ENCODE results near the gene ASAH2B. TPM values are rescaled to one million over a fixed set of nuclear protein-coding genes. Genes with fewer than 3 reads are reported as not detected.
"Not testable (repeated sequence)": the region's sequence is repeated elsewhere in the genome, so short reads cannot be mapped to it uniquely, and the experiment has no call there.

ASAH2B gene
- total and polyA plus RNA-seq, 2 of the 13 experiments (the other 11 are each of a cell fraction or from before 2014, with no cell fraction given): 4.2 to 4.6 TPM

DNA sequence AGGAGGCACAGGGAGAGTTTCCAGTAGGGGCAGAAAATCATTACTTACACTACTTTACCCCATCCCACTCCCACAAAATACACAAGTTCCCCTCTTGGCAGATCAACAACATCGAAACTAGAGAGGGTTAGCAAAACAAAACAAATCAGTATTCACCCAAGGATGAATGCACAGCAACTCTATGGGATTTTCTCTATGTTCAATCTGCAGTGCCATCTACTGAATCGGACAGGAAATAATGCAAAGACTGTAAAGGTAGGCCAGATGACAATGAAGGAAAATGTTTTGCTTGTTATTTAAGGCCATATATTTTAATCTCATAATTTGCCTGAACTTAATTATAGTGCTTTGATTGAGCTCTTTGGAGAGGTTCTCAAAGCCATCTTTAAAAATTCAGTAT is 35.1 kb downstream of the ASAH2B start:
- H3K27me3 ChIP-seq (ENCODE audit: control insufficient read depth in 1 of 2, insufficient read depth in 2 of 2, low read length in 2 of 2); POLR2A ChIA-PET; H3K79me2 ChIP-seq (ENCODE audit: insufficient read depth, low read length); FAIRE-seq; intact Hi-C loops (cut with micrococcal nuclease; ENCODE audit: unreplicated experiment); CTCF ChIA-PET (ENCODE audit: low intra/inter-chr PET ratio, low total read pairs); BruUV-seq (replicated peaks); H3K4me2 ChIP-seq (ENCODE audit: low read depth, low read length); H4K20me1 ChIP-seq (ENCODE audit: insufficient read depth, low read length); H2AFZ ChIP-seq (ENCODE audit: low read length); H3K9ac ChIP-seq (ENCODE audit: insufficient read depth, low read depth, low read length); H3K4me1 ChIP-seq (ENCODE audit: insufficient read depth, low read length); in situ Hi-C loops (cut with HindIII; ENCODE audit: extremely low pct_ligation_motif_present, low pct_unique_long_range_greater_than_20kb); H3K4me3 ChIP-seq (replicated peaks in 1 of 3; ENCODE audit: insufficient read depth in 1 of 3, low read depth in 2 of 3, low read length in 3 of 3); H3K36me3 ChIP-seq (replicated peaks in 1 of 2; ENCODE audit: control insufficient read depth in 1 of 2, insufficient read depth in 2 of 2, low read length in 2 of 2); H3K9me3 ChIP-seq (ENCODE audit: low read length); H3K27ac ChIP-seq (ENCODE audit: extremely low read length, insufficient read depth, low read length); DNase-seq (ENCODE audit: low spot score): not testable (repeated sequence)
- ATAC-seq: peak; percentile 51; the same call in 2 of the 3 replicates
- TF ChIP-seq STAG1 (CRISPR knock-in tag; IDR thresholded peaks at IDR 0.05): peak; percentile 31; the same call in 1 of the 2 replicates
- WGBS (ENCODE audit: low lambda C conversion rate): 0% methylated on average over 2 of the region's 2 CpGs

GRCh38 chr10:50780036-50780435 is 40.3 kb downstream of the ASAH2B start:
- H3K4me1 ChIP-seq (ENCODE audit: insufficient read depth, low read length); H4K20me1 ChIP-seq (ENCODE audit: insufficient read depth, low read length); DNase-seq (ENCODE audit: low spot score); FAIRE-seq; H3K9ac ChIP-seq (ENCODE audit: insufficient read depth, low read depth, low read length); H3K27ac ChIP-seq (ENCODE audit: extremely low read length, insufficient read depth, low read length); H3K79me2 ChIP-seq (ENCODE audit: insufficient read depth, low read length); H3K27me3 ChIP-seq (ENCODE audit: control insufficient read depth in 1 of 2, insufficient read depth in 2 of 2, low read length in 2 of 2); H3K36me3 ChIP-seq (replicated peaks in 1 of 2; ENCODE audit: control insufficient read depth in 1 of 2, insufficient read depth in 2 of 2, low read length in 2 of 2); CTCF ChIA-PET (ENCODE audit: low intra/inter-chr PET ratio, low total read pairs); intact Hi-C loops (cut with micrococcal nuclease; ENCODE audit: unreplicated experiment); ATAC-seq; H3K4me3 ChIP-seq (replicated peaks in 1 of 3; ENCODE audit: insufficient read depth in 1 of 3, low read depth in 2 of 3, low read length in 3 of 3); POLR2A ChIA-PET; BruUV-seq (replicated peaks); H3K9me3 ChIP-seq (ENCODE audit: low read length); H3K4me2 ChIP-seq (ENCODE audit: low read depth, low read length); H2AFZ ChIP-seq (ENCODE audit: low read length): not testable (repeated sequence)
- in situ Hi-C loops (cut with HindIII; ENCODE audit: extremely low pct_ligation_motif_present, low pct_unique_long_range_greater_than_20kb): loop anchor here (10.0 kb wide), 1 partner anchor 215 kb away; no protein-coding TSS in a partner anchor
- WGBS (ENCODE audit: low lambda C conversion rate): 0% methylated on average over 1 of the region's 1 CpG

- in situ Hi-C loops (cut with HindIII; ENCODE audit: extremely low pct_ligation_motif_present, low pct_unique_long_range_greater_than_20kb): loop anchor here (10.0 kb wide), 1 partner anchor 213 kb away; no protein-coding TSS in a partner anchor
- H2AFZ ChIP-seq (ENCODE audit: low read length); H3K9ac ChIP-seq (ENCODE audit: insufficient read depth, low read depth, low read length); DNase-seq (ENCODE audit: low spot score); H3K9me3 ChIP-seq (ENCODE audit: low read length); FAIRE-seq; H3K27ac ChIP-seq (ENCODE audit: extremely low read length, insufficient read depth, low read length); H3K36me3 ChIP-seq (replicated peaks in 1 of 2; ENCODE audit: control insufficient read depth in 1 of 2, insufficient read depth in 2 of 2, low read length in 2 of 2); H3K27me3 ChIP-seq (ENCODE audit: control insufficient read depth in 1 of 2, insufficient read depth in 2 of 2, low read length in 2 of 2); H3K79me2 ChIP-seq (ENCODE audit: insufficient read depth, low read length); intact Hi-C loops (cut with micrococcal nuclease; ENCODE audit: unreplicated experiment); H4K20me1 ChIP-seq (ENCODE audit: insufficient read depth, low read length); H3K4me3 ChIP-seq (replicated peaks in 1 of 3; ENCODE audit: insufficient read depth in 1 of 3, low read depth in 2 of 3, low read length in 3 of 3); H3K4me1 ChIP-seq (ENCODE audit: insufficient read depth, low read length); ATAC-seq; H3K4me2 ChIP-seq (ENCODE audit: low read depth, low read length); BruUV-seq (replicated peaks); POLR2A ChIA-PET; CTCF ChIA-PET (ENCODE audit: low intra/inter-chr PET ratio, low total read pairs): not testable (repeated sequence)
Measured at GRCh38 chr10:50782017-50782416, 42.3 kb downstream of the ASAH2B start.

Measured in HepG2 (cell line).